Erythroblast (primary cell): ENCODE data around the gene C5orf63.
"Not testable (repeated sequence)": the region's sequence is repeated elsewhere in the genome, so short reads cannot be mapped to it uniquely, and the experiment has no call there.

Experiments
- DNase-seq, 2 experiments: peaks; one replicate each; lab custom pipeline; 2025; lab: John Stamatoyannopoulos, UW
- GATA1 ChIP-seq: IDR thresholded peaks from 2 replicates; pipeline ENCODE4 v1.6.1; 2011; ENCODE audit warnings: low read depth, mild to moderate bottlenecking, control low read depth, low read length, moderate library complexity
- POLR2A ChIP-seq: IDR thresholded peaks from 2 replicates; pipeline ENCODE4 v1.6.1; 2011; ENCODE audit warnings: mild to moderate bottlenecking, low read length

Gene C5orf63

GRCh38 chr5:127015716-127016115, 57.6 kb downstream of the C5orf63 start:
- TF ChIP-seq GATA1: no peak
- no peak for TF ChIP-seq POLR2A
- DNase-seq: peak in 1 of 2 experiments; percentile 36

GRCh38 chr5:127014573-127014972, 58.7 kb downstream of the C5orf63 start:
- no peak for DNase-seq
- no peak for TF ChIP-seq GATA1
- TF ChIP-seq POLR2A: no peak

- DNase-seq: no peak
- no peak for TF ChIP-seq POLR2A
- TF ChIP-seq GATA1: no peak
These were observed 59.9 kb downstream of the C5orf63 start for GRCh38 chr5:127013407-127013806.

- TF ChIP-seq GATA1: no peak
- no peak for TF ChIP-seq POLR2A
- DNase-seq: no peak
These were observed 60.4 kb downstream of the C5orf63 start for GRCh38 chr5:127012916-127013315.

GRCh38 chr5:127011961-127012644, 61.2 kb downstream of the C5orf63 start:
- DNase-seq: no peak
- TF ChIP-seq POLR2A: no peak
- no peak for TF ChIP-seq GATA1

GRCh38 chr5:127011153-127011552, 62.1 kb downstream of the C5orf63 start:
- DNase-seq: no peak
- TF ChIP-seq POLR2A (no peak), GATA1 (no peak)

- no peak for TF ChIP-seq POLR2A
- no peak for TF ChIP-seq GATA1
- DNase-seq: no peak
These were observed 62.9 kb downstream of the C5orf63 start for GRCh38 chr5:127010362-127010761.

- no peak for DNase-seq
- no peak for TF ChIP-seq GATA1
- TF ChIP-seq POLR2A: no peak
These were observed 63.5 kb downstream of the C5orf63 start for GRCh38 chr5:127009784-127010183.

- no peak for DNase-seq
- no peak for TF ChIP-seq POLR2A
- no peak for TF ChIP-seq GATA1
These were observed 64.9 kb downstream of the C5orf63 start for GRCh38 chr5:127008300-127008975.

GRCh38 chr5:127007522-127007921, 65.8 kb downstream of the C5orf63 start:
- TF ChIP-seq POLR2A (no peak), GATA1 (no peak)
- no peak for DNase-seq

- no peak for TF ChIP-seq GATA1
- no peak for TF ChIP-seq POLR2A
- DNase-seq: no peak
These were observed 66.6 kb downstream of the C5orf63 start for GRCh38 chr5:127006744-127007143.

GRCh38 chr5:127005282-127005681, 68.0 kb downstream of the C5orf63 start:
- DNase-seq: not testable (repeated sequence)

GRCh38 chr5:127004721-127005120, 68.6 kb downstream of the C5orf63 start:
- DNase-seq: no peak
- TF ChIP-seq POLR2A: no peak
- TF ChIP-seq GATA1: no peak

GRCh38 chr5:127003798-127004495, 69.4 kb downstream of the C5orf63 start:
- no peak for DNase-seq
- TF ChIP-seq POLR2A (no peak), GATA1 (no peak)

- no peak for TF ChIP-seq POLR2A
- no peak for TF ChIP-seq GATA1
These were observed 70.9 kb downstream of the C5orf63 start for GRCh38 chr5:127002390-127002789.

More at GRCh38 chr5:127002390-127002789, 70.9 kb downstream of the C5orf63 start:
- DNase-seq: peak in 1 of 2 experiments; percentile 22
